ENCODE results near the gene DIABLO.
"Not testable (repeated sequence)": the region's sequence is repeated elsewhere in the genome, so short reads cannot be mapped to it uniquely, and the experiment has no call there.

DIABLO gene

GRCh38 chr12:122190842-122191668 lies 34.8 kb downstream of the DIABLO start:
- DNase-seq (ENCODE audit: low read depth in 2 of 2, low spot score in 1 of 2), result peak in 1 of 2 donors; percentile 47

- DNase-seq (ENCODE audit: low read depth in 2 of 2, low spot score in 1 of 2), result no peak
Measured at GRCh38 chr12:122189626-122190475, 36.0 kb downstream of the DIABLO start.

- DNase-seq (ENCODE audit: low read depth in 2 of 2, low spot score in 1 of 2), result no peak
Measured at GRCh38 chr12:122187466-122187865, 38.4 kb downstream of the DIABLO start.

- no peak for DNase-seq (ENCODE audit: low read depth in 2 of 2, low spot score in 1 of 2)
Measured at GRCh38 chr12:122185494-122186082, 40.3 kb downstream of the DIABLO start.

GRCh38 chr12:122185079-122185478 lies 40.8 kb downstream of the DIABLO start:
- DNase-seq (ENCODE audit: low read depth in 2 of 2, low spot score in 1 of 2), result no peak

GRCh38 chr12:122184517-122184916 lies 41.3 kb downstream of the DIABLO start:
- DNase-seq (ENCODE audit: low read depth in 2 of 2, low spot score in 1 of 2), result no peak

- no peak for DNase-seq (ENCODE audit: low read depth in 2 of 2, low spot score in 1 of 2)
Measured at GRCh38 chr12:122183588-122183940, 42.3 kb downstream of the DIABLO start.

- DNase-seq (ENCODE audit: low read depth in 2 of 2, low spot score in 1 of 2), result no peak
Measured at GRCh38 chr12:122182887-122183587, 42.8 kb downstream of the DIABLO start, which contains the start of gene LRRC43. Gene LRRC43 (plus strand): TSS chr12:122183123. CDS start chr12:122183145, 22 bp downstream.

- not testable (repeated sequence) for DNase-seq (ENCODE audit: low read depth in 2 of 2, low spot score in 1 of 2)
Measured at GRCh38 chr12:122176473-122176872, 49.4 kb downstream of the DIABLO start.

GRCh38 chr12:122174155-122174845 lies 51.6 kb downstream of the DIABLO start, which contains the start of gene IL31:
Gene IL31 (minus strand): TSS chr12:122174221. CDS start chr12:122174172, 49 bp downstream.
- no peak for DNase-seq (ENCODE audit: low read depth in 2 of 2, low spot score in 1 of 2)

GRCh38 chr12:122172262-122172939 lies 53.5 kb downstream of the DIABLO start:
- DNase-seq (ENCODE audit: low read depth in 2 of 2, low spot score in 1 of 2), result no peak

GRCh38 chr12:122171399-122171798 lies 54.5 kb downstream of the DIABLO start:
- DNase-seq (ENCODE audit: low read depth in 2 of 2, low spot score in 1 of 2), result no peak

- no peak for DNase-seq (ENCODE audit: low read depth in 2 of 2, low spot score in 1 of 2)
Measured at GRCh38 chr12:122168492-122168891, 57.4 kb downstream of the DIABLO start.

GRCh38 chr12:122167356-122167925 lies 58.4 kb downstream of the DIABLO start:
- no peak for DNase-seq (ENCODE audit: low read depth in 2 of 2, low spot score in 1 of 2)

- DNase-seq (ENCODE audit: low read depth in 2 of 2, low spot score in 1 of 2), result no peak
Measured at GRCh38 chr12:122166422-122167349, 59.2 kb downstream of the DIABLO start.

- no peak for DNase-seq (ENCODE audit: low read depth in 2 of 2, low spot score in 1 of 2)
Measured at GRCh38 chr12:122162976-122163375, 62.9 kb downstream of the DIABLO start.

GRCh38 chr12:122161682-122162081 lies 64.2 kb downstream of the DIABLO start:
- DNase-seq (ENCODE audit: low read depth in 2 of 2, low spot score in 1 of 2), result no peak

- DNase-seq (ENCODE audit: low read depth in 2 of 2, low spot score in 1 of 2), result no peak
Measured at GRCh38 chr12:122160761-122161160, 65.1 kb downstream of the DIABLO start.

Measured in stimulated activated CD8-positive, alpha-beta memory T cell treated with anti-CD3 and anti-CD28 coated beads, Interleukin-4, amount 100 ng/mL, for 1 hour (primary cell).